Mesenchymal stem cell (in vitro differentiated cells and primary cell): ENCODE results near the gene ARHGAP1.

Experiments
- DNase-seq: peaks from one replicate; pipeline ENCODE4 v3.0.0-alpha.2; 2013
- H2AFZ ChIP-seq: one replicate; pipeline ENCODE4 v1.6.1; 2013; ENCODE audit warnings: low read depth, mild to moderate bottlenecking, control low read depth, inconsistent platforms, low read length, moderate library complexity
- H2AK5ac ChIP-seq: 2 replicates; pipeline ENCODE4 v1.6.1; 2013; ENCODE audit warnings: low read length, moderate library complexity, mild to moderate bottlenecking, inconsistent platforms; ENCODE audit not compliant: severe bottlenecking
- H2BK120ac ChIP-seq: one replicate; pipeline ENCODE4 v1.6.1; 2013; ENCODE audit warnings: low read depth, mild to moderate bottlenecking, inconsistent platforms, low read length, moderate library complexity
- H2BK12ac ChIP-seq, 2 experiments: one replicate each; pipeline ENCODE4 v1.6.1; 2013; ENCODE audit warnings: inconsistent platforms in 2 of 2, low read length in 2 of 2, mild to moderate bottlenecking in 2 of 2, moderate library complexity in 2 of 2, control low read depth in 1 of 2
- H2BK15ac ChIP-seq: one replicate; pipeline ENCODE4 v1.6.1; 2013; ENCODE audit warnings: mild to moderate bottlenecking, low read depth, inconsistent platforms; ENCODE audit not compliant: poor library complexity, severe bottlenecking
- H2BK5ac ChIP-seq: 2 replicates; pipeline ENCODE4 v1.6.1; 2013; ENCODE audit warnings: low read depth, mild to moderate bottlenecking, low read length, control low read depth, inconsistent platforms; ENCODE audit not compliant: poor library complexity, severe bottlenecking
- H3K14ac ChIP-seq, 2 experiments: one replicate each; pipeline ENCODE4 v1.6.1; 2013; ENCODE audit warnings: inconsistent platforms in 2 of 2, low read length in 2 of 2, control low read depth in 1 of 2, mild to moderate bottlenecking in 1 of 2, moderate library complexity in 1 of 2
- H3K18ac ChIP-seq, 2 experiments: one replicate each; pipeline ENCODE4 v1.6.1; 2013; ENCODE audit warnings: inconsistent platforms in 2 of 2, low read length in 2 of 2, control low read depth in 1 of 2, low read depth in 1 of 2, mild to moderate bottlenecking in 1 of 2
- H3K23ac ChIP-seq, 2 experiments: one replicate each; pipeline ENCODE4 v1.6.1; 2013; ENCODE audit warnings: inconsistent platforms in 2 of 2, low read length in 2 of 2, mild to moderate bottlenecking in 2 of 2, moderate library complexity in 2 of 2, control low read depth in 1 of 2
- H3K27ac ChIP-seq: 2 replicates; pipeline ENCODE4 v1.5.1; 2013; ENCODE audit warnings: mild to moderate bottlenecking, moderate library complexity, low read length, control low read depth, inconsistent platforms; ENCODE audit not compliant: poor library complexity, severe bottlenecking
- H3K27me3 ChIP-seq, 2 experiments: 2 replicates each; pipeline versions ENCODE4 v1.6.1 to v1.7.0; 2013; ENCODE audit warnings: low read length in 2 of 2, mild to moderate bottlenecking in 2 of 2, moderate library complexity in 2 of 2, control low read depth in 1 of 2, inconsistent platforms in 1 of 2; ENCODE audit not compliant: control insufficient read depth in 1 of 2, insufficient read depth in 1 of 2
- H3K36me3 ChIP-seq, 2 experiments: 2 replicates each; pipeline versions ENCODE4 v1.6.1 to v1.7.0; 2013; ENCODE audit warnings: low read length in 2 of 2, control low read depth in 1 of 2, inconsistent platforms in 1 of 2, low read depth in 1 of 2, mild to moderate bottlenecking in 1 of 2; ENCODE audit not compliant: insufficient read depth in 2 of 2, control insufficient read depth in 1 of 2
- H3K4ac ChIP-seq, 2 experiments: one replicate each; pipeline ENCODE4 v1.6.1; 2013; ENCODE audit warnings: inconsistent platforms in 2 of 2, low read length in 2 of 2, mild to moderate bottlenecking in 2 of 2, moderate library complexity in 2 of 2, control low read depth in 1 of 2, low read depth in 1 of 2
- H3K4me1 ChIP-seq: 2 replicates; pipeline ENCODE4 v1.6.1; 2013; ENCODE audit warnings: low read depth, low read length, control low read depth; ENCODE audit not compliant: control insufficient read depth, insufficient read depth
- H3K4me2 ChIP-seq: 2 replicates; pipeline ENCODE4 v1.6.1; 2013; ENCODE audit warnings: low read length, mild to moderate bottlenecking, inconsistent platforms; ENCODE audit not compliant: poor library complexity, severe bottlenecking
- H3K4me3 ChIP-seq, 2 experiments: 2 replicates each; pipeline versions ENCODE4 v1.5.1 to v1.7.0; 2013; ENCODE audit warnings: low read length in 2 of 2, mild to moderate bottlenecking in 2 of 2, control low read depth in 1 of 2, low read depth in 1 of 2; ENCODE audit not compliant: insufficient read depth in 1 of 2
- H3K79me1 ChIP-seq: replicated peaks from 2 replicates; pipeline ENCODE4 v1.6.1; 2013; ENCODE audit warnings: mild to moderate bottlenecking, control low read depth, low read length, inconsistent platforms; ENCODE audit not compliant: poor library complexity, severe bottlenecking
- H3K9ac ChIP-seq: 2 replicates; pipeline ENCODE4 v1.7.0; 2013; ENCODE audit warnings: mild to moderate bottlenecking, low read length, moderate library complexity
- H3K9me3 ChIP-seq: 2 replicates; pipeline ENCODE4 v1.7.0; 2013; ENCODE audit warnings: mild to moderate bottlenecking, low read length; ENCODE audit not compliant: control insufficient read depth
- H4K8ac ChIP-seq: one replicate; pipeline ENCODE4 v1.6.1; 2013; ENCODE audit warnings: inconsistent platforms, mild to moderate bottlenecking, low read length, moderate library complexity
- H4K91ac ChIP-seq: one replicate; pipeline ENCODE4 v1.6.1; 2013; ENCODE audit warnings: mild to moderate bottlenecking, low read length, inconsistent platforms
- WGBS: methylation state at CpG from one replicate; pipeline ENCODE4 v1.1.7; 2013; ENCODE audit warnings: mixed read lengths; 5-methylcytosine and 5-hydroxymethylcytosine counted together

The ARHGAP1 gene

GRCh38 chr11:46680164-46680760 is 20.2 kb downstream of the ARHGAP1 start:
- DNase-seq = no peak
- H4K8ac ChIP-seq = no peak overlapping the region
- H2AK5ac ChIP-seq = no peak overlapping the region
- no peak overlapping the region for H3K4me3 ChIP-seq
- no peak overlapping the region for H4K91ac ChIP-seq
- no peak overlapping the region for H3K27ac ChIP-seq
- 96% methylated on average over 21 of the region's 21 CpGs for WGBS
- H2BK15ac ChIP-seq = no peak overlapping the region
- H2AFZ ChIP-seq = no peak overlapping the region
- H2BK12ac ChIP-seq = no peak overlapping the region
- H3K9me3 ChIP-seq = no peaks in the 10 kb centered on the region
- no peak overlapping the region for H3K4ac ChIP-seq
- H3K18ac ChIP-seq = no peak overlapping the region
- no peak overlapping the region for H2BK120ac ChIP-seq
- no peak overlapping the region for H3K14ac ChIP-seq
- H2BK5ac ChIP-seq = no peak overlapping the region
- H3K4me2 ChIP-seq = no peak overlapping the region
- peaks cover 72 to 84% of the 10 kb centered on the region in 2 experiments for H3K36me3 ChIP-seq
- H3K27me3 ChIP-seq = no peaks in the 10 kb centered on the region
- peaks cover 25% of the 10 kb centered on the region for H3K4me1 ChIP-seq
- H3K9ac ChIP-seq = no peak overlapping the region
- no peak overlapping the region for H3K23ac ChIP-seq
- peaks cover 30% of the 10 kb centered on the region for H3K79me1 ChIP-seq

- Histone ChIP-seq H3K79me1 (peaks cover 30% of the 10 kb centered on the region), H3K4me1 (peaks cover 31% of the 10 kb centered on the region), H3K14ac (no peak overlapping the region), H3K23ac (no peak overlapping the region), H3K4me2 (no peak overlapping the region), H3K9ac (no peak overlapping the region), H3K27ac (no peak overlapping the region), H2BK12ac (no peak overlapping the region), H2BK15ac (no peak overlapping the region), H3K9me3 (no peaks in the 10 kb centered on the region), H3K4ac (no peak overlapping the region), H2BK5ac (no peak overlapping the region), H4K8ac (no peak overlapping the region), H3K4me3 (no peak overlapping the region), H4K91ac (no peak overlapping the region), H2BK120ac (no peak overlapping the region), H3K18ac (no peak overlapping the region), H3K36me3 (peaks cover 71 to 78% of the 10 kb centered on the region in 2 experiments), H3K27me3 (no peaks in the 10 kb centered on the region), H2AK5ac (no peak overlapping the region), H2AFZ (no peak overlapping the region)
- WGBS = 97% methylated on average over 26 of the region's 26 CpGs
- no peak for DNase-seq
Measured at GRCh38 chr11:46679241-46680163, 20.9 kb downstream of the ARHGAP1 start.

- H3K14ac ChIP-seq = no peak overlapping the region
- H3K9me3 ChIP-seq = no peaks in the 10 kb centered on the region
- H3K18ac ChIP-seq = no peak overlapping the region
- no peak overlapping the region for H4K8ac ChIP-seq
- H3K27ac ChIP-seq = no peak overlapping the region
- H3K4me2 ChIP-seq = no peak overlapping the region
- 95% methylated on average over 9 of the region's 9 CpGs for WGBS
- no peak overlapping the region for H2BK12ac ChIP-seq
- no peak overlapping the region for H2BK15ac ChIP-seq
- H3K36me3 ChIP-seq = peaks cover 75 to 78% of the 10 kb centered on the region in 2 experiments
- H3K4ac ChIP-seq = no peak overlapping the region
- no peak overlapping the region for H2AFZ ChIP-seq
- no peak overlapping the region for H3K4me3 ChIP-seq
- no peak overlapping the region for H2AK5ac ChIP-seq
- H3K23ac ChIP-seq = no peak overlapping the region
- H3K79me1 ChIP-seq = peaks cover 27% of the 10 kb centered on the region
- H3K4me1 ChIP-seq = peaks cover 32% of the 10 kb centered on the region
- H2BK120ac ChIP-seq = no peak overlapping the region
- H2BK5ac ChIP-seq = no peak overlapping the region
- DNase-seq = no peak
- no peak overlapping the region for H4K91ac ChIP-seq
- H3K27me3 ChIP-seq = no peaks in the 10 kb centered on the region
- peak overlapping the region; percentile 59 for H3K9ac ChIP-seq
Measured at GRCh38 chr11:46678741-46679130, 21.7 kb downstream of the ARHGAP1 start.

- H2AK5ac ChIP-seq = no peak overlapping the region
- H3K18ac ChIP-seq = no peak overlapping the region
- no peaks in the 10 kb centered on the region for H3K27me3 ChIP-seq
- WGBS = 82% methylated on average over 10 of the region's 10 CpGs
- H3K4ac ChIP-seq = no peak overlapping the region
- H3K4me1 ChIP-seq = peaks cover 32% of the 10 kb centered on the region
- no peak overlapping the region for H3K14ac ChIP-seq
- no peak overlapping the region for H4K8ac ChIP-seq
- no peak overlapping the region for H2BK120ac ChIP-seq
- H3K4me2 ChIP-seq = no peak overlapping the region
- H3K36me3 ChIP-seq = peaks cover 77 to 80% of the 10 kb centered on the region in 2 experiments
- no peak overlapping the region for H2BK15ac ChIP-seq
- no peak overlapping the region for H2BK12ac ChIP-seq
- no peak overlapping the region for H2AFZ ChIP-seq
- H3K4me3 ChIP-seq = no peak overlapping the region
- no peak overlapping the region for H3K23ac ChIP-seq
- H2BK5ac ChIP-seq = no peak overlapping the region
- no peak overlapping the region for H3K27ac ChIP-seq
- H3K9me3 ChIP-seq = no peaks in the 10 kb centered on the region
- H4K91ac ChIP-seq = no peak overlapping the region
- peak overlapping the region; percentile 59 for H3K9ac ChIP-seq
- H3K79me1 ChIP-seq = peaks cover 25% of the 10 kb centered on the region
- DNase-seq = peak; percentile 28
Measured at GRCh38 chr11:46677991-46678740, 22.3 kb downstream of the ARHGAP1 start.
